ENCODE data around the gene ADARB2.

DNA sequence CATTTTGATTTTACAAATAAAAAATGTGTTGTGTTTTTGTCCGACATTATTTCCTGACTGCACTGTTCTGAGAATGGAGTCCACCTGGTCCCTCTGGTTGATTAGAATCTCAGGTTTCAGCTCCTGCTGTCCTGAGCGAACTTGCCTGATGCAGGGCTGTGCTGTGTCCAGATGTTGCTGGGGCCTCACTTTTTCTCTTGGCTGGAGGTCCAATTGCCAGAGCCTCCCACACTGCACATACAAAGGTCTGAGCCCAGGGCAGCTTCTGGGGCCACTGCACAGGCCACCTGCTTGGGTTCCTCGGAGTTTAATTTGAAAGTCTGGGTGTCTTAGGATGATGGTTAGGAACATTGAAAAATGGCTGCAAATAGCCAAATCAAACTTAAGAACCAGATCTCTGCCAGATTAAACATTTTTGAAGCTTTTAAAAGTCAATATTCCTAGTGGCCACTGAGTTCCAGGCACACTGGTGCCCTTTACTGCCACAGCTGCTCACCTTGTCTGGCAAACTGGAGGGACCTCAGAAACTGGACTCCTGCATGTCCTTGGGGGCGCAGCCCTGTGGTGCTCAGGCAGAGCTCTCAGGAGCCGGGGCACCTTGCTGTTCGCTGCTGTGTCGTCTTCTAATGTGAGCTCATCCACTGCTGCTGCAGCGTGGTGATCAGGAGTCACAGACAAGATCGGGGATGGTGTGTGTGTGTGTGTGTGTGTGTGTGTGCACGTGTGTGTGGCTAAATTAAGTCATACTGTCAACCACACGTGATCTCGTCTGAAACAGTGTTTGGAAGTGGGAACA lies 606.1 kb downstream of the ADARB2 start:
- TF ChIP-seq CTCF (IDR thresholded peaks at IDR 0.05 in 2 of 3, conservative IDR thresholded peaks at IDR 0.05 in 1 of 3; ENCODE audit: control insufficient read depth in 2 of 3, extremely low read depth in 1 of 3, insufficient read depth in 1 of 3, low read depth in 3 of 3, low read length in 3 of 3) (no peak), TAF1 (IDR thresholded peaks at IDR 0.05; ENCODE audit: borderline replicate concordance, low read depth, low read length) (no peak), REST (IDR thresholded peaks at IDR 0.05; ENCODE audit: low read depth, low read length) (no peak), RCOR1 (conservative IDR thresholded peaks at IDR 0.05; ENCODE audit: low read depth, low read length) (no peak)

All from GM12878 (cell line).